ENCODE data around the gene UBN2.

The UBN2 gene

GRCh38 chr7:139284252-139284896 is 53.3 kb downstream of the UBN2 start:
- DNase-seq (ENCODE audit: insufficient read length, low spot score) (no peak), FAIRE-seq (no peak)
- TF ChIP-seq POU2F2 (IDR thresholded peaks at IDR 0.05; ENCODE audit: low read depth, low read length) (no peak), SPI1 (IDR thresholded peaks at IDR 0.05; ENCODE audit: low read depth, low read length) (0 out of 2 replicates have a peak, but pooled peaks have one; percentile 30)

GRCh38 chr7:139286144-139286543 is 55.1 kb downstream of the UBN2 start:
- DNase-seq (ENCODE audit: insufficient read length, low spot score) = no peak
- no peak for FAIRE-seq

GRCh38 chr7:139292821-139293220 is 61.8 kb downstream of the UBN2 start:
- no peak for TF ChIP-seq PAX5 (IDR thresholded peaks at IDR 0.05; ENCODE audit: insufficient read depth, low read length, severe bottlenecking)
- TF ChIP-seq SPI1 (IDR thresholded peaks at IDR 0.05; ENCODE audit: low read depth, low read length) = no peak
- TF ChIP-seq TAF1 (IDR thresholded peaks at IDR 0.05; ENCODE audit: low read depth, low read length) = no peak
- no peak for TF ChIP-seq POLR2AphosphoS5 (IDR thresholded peaks at IDR 0.05; ENCODE audit: low read depth, low read length)
- no peak for TF ChIP-seq POLR2A (IDR thresholded peaks at IDR 0.05; ENCODE audit: low read depth, low read length)
- no peak for TF ChIP-seq POU2F2 (IDR thresholded peaks at IDR 0.05; ENCODE audit: low read depth, low read length)
- no peak for DNase-seq (ENCODE audit: insufficient read length, low spot score)
- FAIRE-seq = no peak

More at GRCh38 chr7:139286144-139286543, 55.1 kb downstream of the UBN2 start:
- no peak for TF ChIP-seq PAX5 (IDR thresholded peaks at IDR 0.05; ENCODE audit: insufficient read depth, low read length, severe bottlenecking)
- no peak for TF ChIP-seq POU2F2 (IDR thresholded peaks at IDR 0.05; ENCODE audit: low read depth, low read length)
- TF ChIP-seq POLR2A (IDR thresholded peaks at IDR 0.05; ENCODE audit: low read depth, low read length) = no peak
- no peak for TF ChIP-seq SPI1 (IDR thresholded peaks at IDR 0.05; ENCODE audit: low read depth, low read length)
- TF ChIP-seq POLR2AphosphoS5 (IDR thresholded peaks at IDR 0.05; ENCODE audit: low read depth, low read length) = no peak
- no peak for TF ChIP-seq TAF1 (IDR thresholded peaks at IDR 0.05; ENCODE audit: low read depth, low read length)

- no peak for DNase-seq (ENCODE audit: insufficient read length, low spot score)
- no peak for FAIRE-seq
- TF ChIP-seq TAF1 (IDR thresholded peaks at IDR 0.05; ENCODE audit: low read depth, low read length) (no peak), POU2F2 (IDR thresholded peaks at IDR 0.05; ENCODE audit: low read depth, low read length) (no peak), SPI1 (IDR thresholded peaks at IDR 0.05; ENCODE audit: low read depth, low read length) (no peak), POLR2AphosphoS5 (IDR thresholded peaks at IDR 0.05; ENCODE audit: low read depth, low read length) (no peak), PAX5 (IDR thresholded peaks at IDR 0.05; ENCODE audit: insufficient read depth, low read length, severe bottlenecking) (no peak), POLR2A (IDR thresholded peaks at IDR 0.05; ENCODE audit: low read depth, low read length) (no peak)
Observed at GRCh38 chr7:139293534-139293933, 62.5 kb downstream of the UBN2 start.

GRCh38 chr7:139294241-139294640 is 63.2 kb downstream of the UBN2 start:
- no peak for FAIRE-seq
- TF ChIP-seq POLR2AphosphoS5 (IDR thresholded peaks at IDR 0.05; ENCODE audit: low read depth, low read length) = no peak
- no peak for TF ChIP-seq TAF1 (IDR thresholded peaks at IDR 0.05; ENCODE audit: low read depth, low read length)
- no peak for TF ChIP-seq PAX5 (IDR thresholded peaks at IDR 0.05; ENCODE audit: insufficient read depth, low read length, severe bottlenecking)
- no peak for DNase-seq (ENCODE audit: insufficient read length, low spot score)

GRCh38 chr7:139294951-139295575 is 64.0 kb downstream of the UBN2 start:
- DNase-seq (ENCODE audit: insufficient read length, low spot score) (no peak), FAIRE-seq (no peak)
- TF ChIP-seq PAX5 (IDR thresholded peaks at IDR 0.05; ENCODE audit: insufficient read depth, low read length, severe bottlenecking) (no peak), TAF1 (IDR thresholded peaks at IDR 0.05; ENCODE audit: low read depth, low read length) (no peak), POLR2AphosphoS5 (IDR thresholded peaks at IDR 0.05; ENCODE audit: low read depth, low read length) (no peak), SPI1 (IDR thresholded peaks at IDR 0.05; ENCODE audit: low read depth, low read length) (no peak)

- DNase-seq (ENCODE audit: insufficient read length, low spot score) (no peak), FAIRE-seq (no peak)
- no peak for TF ChIP-seq POLR2AphosphoS5 (IDR thresholded peaks at IDR 0.05; ENCODE audit: low read depth, low read length)
- TF ChIP-seq PAX5 (IDR thresholded peaks at IDR 0.05; ENCODE audit: insufficient read depth, low read length, severe bottlenecking) = no peak
- TF ChIP-seq TAF1 (IDR thresholded peaks at IDR 0.05; ENCODE audit: low read depth, low read length) = no peak
- no peak for TF ChIP-seq POU2F2 (IDR thresholded peaks at IDR 0.05; ENCODE audit: low read depth, low read length)
- TF ChIP-seq POLR2A (IDR thresholded peaks at IDR 0.05; ENCODE audit: low read depth, low read length) = no peak
- TF ChIP-seq SPI1 (IDR thresholded peaks at IDR 0.05; ENCODE audit: low read depth, low read length) = no peak
Observed at GRCh38 chr7:139297795-139298194, 66.8 kb downstream of the UBN2 start.

GRCh38 chr7:139299296-139299695 is 68.3 kb downstream of the UBN2 start:
- DNase-seq (ENCODE audit: insufficient read length, low spot score) = no peak
- no peak for FAIRE-seq
- no peak for TF ChIP-seq SPI1 (IDR thresholded peaks at IDR 0.05; ENCODE audit: low read depth, low read length)
- no peak for TF ChIP-seq TAF1 (IDR thresholded peaks at IDR 0.05; ENCODE audit: low read depth, low read length)
- no peak for TF ChIP-seq POLR2A (IDR thresholded peaks at IDR 0.05; ENCODE audit: low read depth, low read length)
- no peak for TF ChIP-seq POU2F2 (IDR thresholded peaks at IDR 0.05; ENCODE audit: low read depth, low read length)
- TF ChIP-seq POLR2AphosphoS5 (IDR thresholded peaks at IDR 0.05; ENCODE audit: low read depth, low read length) = no peak
- TF ChIP-seq PAX5 (IDR thresholded peaks at IDR 0.05; ENCODE audit: insufficient read depth, low read length, severe bottlenecking) = no peak

- FAIRE-seq (no peak), DNase-seq (ENCODE audit: insufficient read length, low spot score) (no peak)
- TF ChIP-seq SPI1 (IDR thresholded peaks at IDR 0.05; ENCODE audit: low read depth, low read length) (no peak), POU2F2 (IDR thresholded peaks at IDR 0.05; ENCODE audit: low read depth, low read length) (no peak), PAX5 (IDR thresholded peaks at IDR 0.05; ENCODE audit: insufficient read depth, low read length, severe bottlenecking) (no peak), POLR2A (IDR thresholded peaks at IDR 0.05; ENCODE audit: low read depth, low read length) (no peak), POLR2AphosphoS5 (IDR thresholded peaks at IDR 0.05; ENCODE audit: low read depth, low read length) (no peak), TAF1 (IDR thresholded peaks at IDR 0.05; ENCODE audit: low read depth, low read length) (no peak)
Observed at GRCh38 chr7:139300390-139300789, 69.4 kb downstream of the UBN2 start.

GRCh38 chr7:139304517-139304916 is 73.5 kb downstream of the UBN2 start:
- FAIRE-seq (no peak), DNase-seq (ENCODE audit: insufficient read length, low spot score) (no peak)
- TF ChIP-seq POU2F2 (IDR thresholded peaks at IDR 0.05; ENCODE audit: low read depth, low read length) = no peak
- no peak for TF ChIP-seq POLR2AphosphoS5 (IDR thresholded peaks at IDR 0.05; ENCODE audit: low read depth, low read length)
- no peak for TF ChIP-seq SPI1 (IDR thresholded peaks at IDR 0.05; ENCODE audit: low read depth, low read length)
- TF ChIP-seq POLR2A (IDR thresholded peaks at IDR 0.05; ENCODE audit: low read depth, low read length) = no peak
- no peak for TF ChIP-seq TAF1 (IDR thresholded peaks at IDR 0.05; ENCODE audit: low read depth, low read length)
- no peak for TF ChIP-seq PAX5 (IDR thresholded peaks at IDR 0.05; ENCODE audit: insufficient read depth, low read length, severe bottlenecking)
